ENCODE data around the gene TICAM1. TPM values are rescaled to one million over a fixed set of nuclear protein-coding genes. Genes with fewer than 3 reads are reported as not detected.
A peak's percentile ranks its signal among the peaks of the same experiment; 100 is the strongest.
"Not testable (repeated sequence)": the region's sequence is repeated elsewhere in the genome, so short reads cannot be mapped to it uniquely, and the experiment has no call there.

TICAM1 gene
- total RNA-seq, 4 donors from 2014 or later, result 9.6 to 28.7 (median 16.8) TPM

GRCh38 chr19:4806384-4806783, 25.1 kb downstream of the TICAM1 start:
- no peaks in the 10 kb centered on the region for H3K27me3 ChIP-seq
- no peak overlapping the region for H3K4me3 ChIP-seq
- intact Hi-C loops (cut with DNase I), result no loop called here
- TF ChIP-seq CTCF (IDR thresholded peaks at IDR 0.05), result no peak
- no peak for TF ChIP-seq POLR2A (IDR thresholded peaks at IDR 0.05)
- no peak for DNase-seq
- H3K9me3 ChIP-seq, result no peaks in the 10 kb centered on the region
- 73% methylated on average over 3 to 6 of the region's 6 CpGs for WGBS, 2 donors
- peaks cover 3 to 32% (median 3%) of the 10 kb centered on the region in 3 donors for H3K4me1 ChIP-seq
- no peaks in the 10 kb centered on the region for H3K36me3 ChIP-seq
- H3K27ac ChIP-seq, result no peak overlapping the region

- DNase-seq; H3K36me3 ChIP-seq; intact Hi-C loops (cut with DNase I); H3K4me3 ChIP-seq; H3K9me3 ChIP-seq; H3K27me3 ChIP-seq; H3K27ac ChIP-seq: not testable (repeated sequence)
- peaks cover 9 to 43% (median 11%) of the 10 kb centered on the region in 3 donors for H3K4me1 ChIP-seq
- 84 to 98% methylated on average over 6 of the region's 6 CpGs for WGBS, 2 donors
Measured at GRCh38 chr19:4805140-4805539, 26.4 kb downstream of the TICAM1 start.

GRCh38 chr19:4803736-4804695, 27.5 kb downstream of the TICAM1 start:
- H3K27me3 ChIP-seq, result no peaks in the 10 kb centered on the region
- no peaks in the 10 kb centered on the region for H3K9me3 ChIP-seq
- H3K4me1 ChIP-seq, result peaks cover 11 to 43% (median 13%) of the 10 kb centered on the region in 3 donors
- H3K27ac ChIP-seq, result no peak overlapping the region
- 58 to 62% methylated on average over 19 of the region's 33 CpGs for WGBS, 2 donors
- no peak for TF ChIP-seq POLR2A (IDR thresholded peaks at IDR 0.05)
- peak; percentile 59 to 82 (median 72) for TF ChIP-seq CTCF (IDR thresholded peaks at IDR 0.05)
- peaks cover 0 to 2% (median 0%) of the 10 kb centered on the region in 3 donors for H3K36me3 ChIP-seq
- no peak overlapping the region for H3K4me3 ChIP-seq
- no peak for DNase-seq
- intact Hi-C loops (cut with DNase I), result no loop called here

- Histone ChIP-seq H3K27ac (no peak overlapping the region), H3K4me1 (peaks cover 11 to 43% (median 13%) of the 10 kb centered on the region in 3 donors), H3K9me3 (no peaks in the 10 kb centered on the region), H3K4me3 (no peak overlapping the region), H3K27me3 (no peaks in the 10 kb centered on the region), H3K36me3 (peaks cover 0 to 15% (median 0%) of the 10 kb centered on the region in 3 donors)
- TF ChIP-seq CTCF (IDR thresholded peaks at IDR 0.05) (no peak), POLR2A (IDR thresholded peaks at IDR 0.05) (no peak)
- intact Hi-C loops (cut with DNase I), result no loop called here
- WGBS, 2 donors, result 71 to 83% methylated on average over 5 of the region's 7 CpGs
- DNase-seq, result no peak
Measured at GRCh38 chr19:4802711-4803110, 28.8 kb downstream of the TICAM1 start.

GRCh38 chr19:4801085-4801619, 30.4 kb downstream of the TICAM1 start:
- WGBS, 2 donors, result 61% methylated on average over 3 of the region's 3 CpGs
- no peak for DNase-seq
- intact Hi-C loops (cut with DNase I), result no loop called here

More at GRCh38 chr19:4801085-4801619, 30.4 kb downstream of the TICAM1 start:
- peak overlapping the region; percentile 87 to 94 (median 90) for H3K27ac ChIP-seq
- H3K27me3 ChIP-seq, result no peaks in the 10 kb centered on the region
- TF ChIP-seq CTCF (IDR thresholded peaks at IDR 0.05), result no peak
- TF ChIP-seq POLR2A (IDR thresholded peaks at IDR 0.05), result no peak
- H3K36me3 ChIP-seq, result peaks cover 0 to 29% (median 4%) of the 10 kb centered on the region in 3 donors
- no peak overlapping the region for H3K4me3 ChIP-seq
- peaks cover 11 to 51% (median 15%) of the 10 kb centered on the region in 3 donors for H3K4me1 ChIP-seq
- H3K9me3 ChIP-seq, result no peaks in the 10 kb centered on the region

Data from esophagus squamous epithelium (tissue), 5 donors.